HG02678 (cell line): ENCODE results near the gene RSF1.

ENCODE experiments used
- ATAC-seq: cut with Tn5 transposase; IDR thresholded peaks from one replicate; pipeline ENCODE4 v1.9.1; 2021; ENCODE audit warnings: mild to moderate bottlenecking, moderate library complexity; ENCODE audit not compliant: unreplicated experiment

The RSF1 gene

DNA sequence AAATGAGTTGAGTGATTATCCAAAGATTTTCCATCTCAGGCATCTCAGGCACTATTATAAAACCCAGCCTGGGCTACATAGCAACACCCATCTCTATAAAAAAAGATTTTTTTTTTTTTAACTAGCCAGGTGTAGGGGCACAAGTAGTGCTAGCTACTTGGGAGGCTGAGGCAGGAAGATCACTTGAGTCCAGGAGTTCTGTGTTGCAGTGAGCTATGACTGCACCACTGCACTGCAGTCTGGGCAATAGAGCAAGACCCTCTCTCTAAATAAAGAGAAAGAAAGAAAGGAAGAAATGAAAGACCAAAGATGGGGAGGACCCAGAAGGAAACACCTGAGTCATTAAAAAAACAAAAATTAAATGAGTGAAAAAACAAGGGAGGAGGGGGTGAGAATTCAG, 14.1 kb downstream of the RSF1 start:
- ATAC-seq, result no peak

DNA sequence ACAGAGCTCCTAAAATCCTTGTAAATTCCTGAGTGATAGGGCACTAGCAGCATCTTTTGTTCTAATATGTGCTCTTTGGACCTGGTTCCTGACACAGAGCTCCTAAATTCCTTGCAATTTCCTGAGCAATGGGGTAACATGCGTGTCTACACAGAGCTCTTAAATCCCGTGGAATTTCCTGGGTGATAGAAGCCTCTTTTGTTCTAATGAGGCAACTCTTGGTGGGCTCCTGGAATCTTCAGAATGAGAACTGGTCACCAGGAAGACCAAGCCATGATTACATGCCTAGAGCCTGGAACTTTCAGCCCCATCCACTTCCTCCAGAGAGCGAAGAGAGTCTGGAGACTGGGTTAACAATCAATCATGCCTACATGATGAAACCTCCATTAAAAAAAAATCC, 19.0 kb downstream of the RSF1 start:
- ATAC-seq, result no peak

DNA sequence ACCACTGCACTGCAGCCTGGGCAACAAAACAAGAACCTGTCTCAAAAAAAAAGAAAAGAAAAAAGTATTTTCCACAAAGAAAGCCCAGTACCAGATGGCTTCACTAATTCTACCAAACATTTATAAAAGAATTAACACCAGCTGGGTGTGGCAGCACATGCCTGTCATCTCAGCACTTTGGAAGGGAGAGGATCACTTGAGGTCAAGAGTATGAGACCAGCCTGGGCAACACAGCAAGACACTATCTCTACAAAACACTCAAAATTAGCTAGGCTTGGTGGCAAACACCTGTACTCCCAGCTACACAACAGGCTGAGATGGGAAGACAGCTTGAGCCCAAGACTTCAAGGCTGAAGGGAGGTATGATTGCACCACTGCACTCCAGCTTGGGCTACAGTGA, 20.1 kb downstream of the RSF1 start:
- no peak for ATAC-seq

DNA sequence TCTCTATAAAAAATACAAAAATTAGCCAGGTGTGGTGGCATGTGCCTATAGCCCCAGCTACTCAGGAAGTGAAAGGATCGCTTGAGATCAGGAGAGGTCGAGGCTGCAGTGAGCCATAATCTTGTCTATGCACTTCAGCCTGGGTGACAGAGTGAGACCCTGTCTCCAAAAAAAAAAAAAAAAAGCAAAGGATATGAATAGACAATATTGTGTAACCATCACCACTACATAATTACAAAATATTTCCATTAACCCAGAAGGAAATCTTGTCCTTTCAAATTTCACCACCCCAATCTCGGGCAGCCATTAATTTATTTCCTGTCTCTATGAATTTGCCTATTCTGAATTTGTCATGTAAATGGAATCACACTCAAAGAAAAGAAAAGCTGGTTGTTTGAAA, 21.2 kb downstream of the RSF1 start:
- ATAC-seq, result no peak

DNA sequence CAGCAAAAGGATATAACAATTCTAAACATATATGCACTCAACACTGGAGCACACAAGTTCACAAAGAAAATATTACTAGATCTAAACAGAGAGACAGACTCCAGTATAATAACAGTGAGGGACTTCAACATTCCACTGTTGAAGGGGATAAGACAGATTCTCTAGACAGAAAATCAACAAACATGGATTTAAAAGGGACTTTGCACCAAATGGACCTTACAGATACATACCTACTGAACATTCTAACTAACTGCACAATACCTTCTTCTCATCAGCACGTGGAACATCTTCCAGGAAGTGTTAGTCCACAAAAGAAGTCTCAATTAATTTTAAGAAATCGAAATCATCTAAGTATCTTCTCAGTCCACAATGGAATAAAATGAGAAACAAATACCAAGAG, 26.6 kb downstream of the RSF1 start:
- no peak for ATAC-seq

DNA sequence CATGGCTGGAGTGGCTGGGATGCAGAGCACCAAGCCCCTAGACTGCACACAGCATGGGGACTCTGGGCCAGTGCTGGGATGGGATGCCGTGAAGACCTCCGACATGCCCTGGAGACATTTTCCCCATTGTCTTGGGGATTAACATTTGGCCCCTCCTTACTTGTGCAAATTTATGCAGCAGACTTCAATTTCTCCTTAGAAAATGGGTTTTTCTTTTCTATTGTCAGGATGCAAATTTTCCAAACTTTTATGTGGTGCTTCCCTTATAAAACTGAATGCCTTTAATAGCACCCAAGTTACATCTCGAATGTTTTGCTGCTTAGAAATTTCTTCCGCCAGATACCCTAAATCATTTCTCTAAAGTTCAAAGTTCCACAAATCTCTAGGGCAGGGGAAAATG, 29.2 kb downstream of the RSF1 start:
- no peak for ATAC-seq

DNA sequence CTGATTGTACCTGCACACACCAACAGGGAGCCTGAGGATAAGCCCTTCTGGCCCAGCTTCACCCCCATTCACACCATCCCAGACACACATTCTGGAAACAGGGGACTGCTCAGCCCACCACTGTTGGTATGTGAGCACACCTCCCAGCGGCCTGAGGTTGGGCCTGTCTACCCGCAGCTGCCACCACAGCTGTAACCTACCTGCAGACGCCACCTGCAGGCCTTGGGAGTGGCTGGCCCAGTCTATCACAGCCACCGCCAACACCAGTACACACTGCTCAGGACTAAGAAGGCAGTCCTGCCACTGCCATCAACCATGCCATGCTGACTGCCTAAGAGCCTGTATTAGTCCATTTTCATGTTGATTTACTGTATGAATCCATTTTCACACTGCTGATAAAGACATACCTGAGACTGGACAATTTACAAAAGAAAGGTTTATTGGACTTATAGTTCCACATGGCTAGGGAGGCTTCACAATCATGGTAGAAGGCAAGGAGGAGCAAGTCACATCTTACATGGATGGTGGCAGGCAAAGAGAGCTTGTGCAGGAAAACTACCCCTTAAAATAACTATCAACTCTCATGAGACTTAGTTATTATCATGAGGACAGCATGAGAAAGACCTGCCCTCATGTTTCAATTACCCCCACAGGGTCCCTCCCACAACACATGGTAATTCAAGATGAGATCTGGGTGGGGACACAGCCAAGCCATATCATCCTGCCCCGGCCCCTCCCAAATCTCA, 30.6 kb downstream of the RSF1 start:
- ATAC-seq, result no peak

DNA sequence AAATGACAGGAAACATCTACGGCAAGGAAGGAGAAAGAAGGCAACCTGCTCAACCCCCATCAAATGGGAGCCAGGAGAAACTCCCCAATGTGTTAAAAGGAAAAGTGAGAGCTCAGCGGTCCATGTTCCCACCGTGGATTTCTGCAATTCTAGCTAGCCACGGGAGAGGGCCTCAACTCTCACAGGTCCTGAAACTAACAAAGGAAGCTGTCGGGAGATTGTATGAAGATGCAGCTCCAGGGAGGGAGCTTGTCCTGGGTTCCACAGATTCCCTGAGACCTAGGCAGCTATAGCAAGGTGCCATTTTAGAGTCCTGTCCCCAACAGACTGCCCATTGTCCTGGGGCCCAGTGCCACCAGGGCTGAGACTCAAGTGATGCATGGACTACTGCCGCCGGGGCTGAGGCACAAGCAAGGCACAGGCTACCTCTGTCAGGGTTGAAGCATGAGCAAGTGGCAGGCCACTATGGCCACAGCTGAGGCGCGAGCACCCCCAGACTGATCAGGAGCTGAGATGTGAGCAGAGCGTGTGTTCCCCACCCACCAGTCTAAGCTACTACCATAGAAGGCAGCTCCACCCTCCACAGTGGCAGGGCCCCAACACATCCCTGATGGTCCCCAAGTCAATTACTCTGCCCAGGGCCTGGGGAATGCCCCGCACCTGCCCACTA, 31.3 kb downstream of the RSF1 start:
- no peak for ATAC-seq

DNA sequence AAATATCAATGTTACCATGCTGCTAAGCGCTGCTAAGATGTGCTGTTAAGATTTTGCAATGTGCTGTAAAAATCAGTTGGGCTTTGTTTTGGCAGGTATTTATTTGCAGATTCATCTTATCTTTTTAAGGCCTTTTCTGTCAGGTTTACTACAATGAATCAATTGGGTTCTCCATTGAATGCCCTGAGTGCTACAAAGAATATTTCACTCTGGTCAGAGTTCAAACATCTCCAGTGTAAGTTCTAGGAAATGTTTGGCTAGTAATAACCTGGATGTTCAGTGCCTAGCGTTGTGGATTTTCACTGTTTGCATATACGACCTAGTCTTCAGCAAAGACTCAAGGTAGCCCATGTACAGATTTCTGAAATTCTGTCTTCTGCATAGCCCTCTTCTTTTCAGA, 36.0 kb downstream of the RSF1 start:
- ATAC-seq, result no peak

DNA sequence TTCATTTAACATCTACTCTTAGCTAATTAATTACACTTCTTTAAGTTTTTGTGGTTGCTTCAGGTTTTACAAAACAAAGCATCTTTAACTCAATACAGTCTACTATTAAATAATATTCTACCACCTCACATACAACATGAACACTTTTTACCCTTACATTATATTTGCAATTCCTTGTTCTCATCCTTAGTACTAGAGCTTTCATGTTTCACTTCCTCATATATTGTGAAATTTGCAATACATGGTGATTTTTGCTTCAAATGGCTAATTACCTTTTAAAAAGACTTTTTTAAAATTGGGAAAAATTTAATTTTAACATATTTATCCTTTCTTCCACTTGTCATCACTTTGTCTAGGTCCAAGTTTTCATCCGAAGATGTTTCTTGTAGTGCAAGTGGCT, 37.5 kb downstream of the RSF1 start:
- ATAC-seq, result no peak

DNA sequence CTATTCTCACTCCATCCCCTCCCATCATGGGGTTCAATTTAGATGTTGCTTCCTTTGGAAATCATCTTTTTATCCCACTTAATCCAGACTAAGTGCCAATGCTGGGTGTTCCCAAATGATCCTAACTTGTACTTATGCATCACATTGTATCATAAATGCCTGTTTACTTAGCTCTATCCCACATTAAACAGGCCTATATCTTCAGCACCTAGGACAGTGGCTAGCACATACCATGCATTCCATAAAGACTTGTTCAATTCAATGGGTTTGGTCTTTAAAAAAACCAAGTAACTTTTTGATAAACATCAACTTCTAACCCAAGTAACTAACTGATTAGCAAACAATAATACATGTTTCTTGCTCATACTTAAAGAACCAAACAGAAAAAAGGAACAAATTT, 40.6 kb downstream of the RSF1 start:
- no peak for ATAC-seq

DNA sequence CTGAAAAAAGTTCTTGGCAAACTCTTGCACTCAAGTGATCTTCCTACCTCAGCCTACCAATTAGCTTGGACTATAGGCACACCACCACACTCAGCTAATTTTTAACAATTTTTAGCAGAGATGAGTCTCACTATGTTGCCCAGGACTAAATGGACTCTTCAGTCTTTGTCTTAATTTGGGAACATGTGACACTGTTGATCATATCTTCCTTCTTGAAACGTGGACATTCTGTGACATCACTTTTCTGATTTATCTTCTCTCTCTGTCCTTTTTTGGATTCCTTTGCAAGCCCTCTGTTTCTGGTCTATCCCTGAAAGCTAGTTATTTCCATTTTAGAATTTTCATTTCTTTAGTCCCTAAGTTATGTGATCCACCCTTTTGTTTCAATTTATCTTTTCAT, 42.0 kb downstream of the RSF1 start:
- no peak for ATAC-seq

DNA sequence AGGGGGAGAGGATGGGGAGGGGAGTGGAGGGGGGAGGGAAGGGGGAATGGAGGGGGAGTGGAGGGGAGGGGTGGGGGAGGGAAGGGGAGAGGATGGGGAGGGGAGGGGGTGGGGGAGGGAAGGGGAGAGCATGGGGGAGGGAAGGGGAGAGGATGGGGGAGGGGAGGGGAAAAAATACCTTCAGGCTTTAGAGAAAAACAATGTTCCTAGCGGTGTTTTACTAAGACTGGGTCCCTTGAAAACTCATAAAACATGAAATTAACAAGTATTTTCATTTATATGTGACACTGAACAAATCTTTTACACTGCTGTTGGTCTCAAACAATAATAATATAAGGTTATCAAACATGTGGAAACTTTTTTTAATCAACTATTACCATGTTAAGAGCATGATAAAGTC, 42.4 kb downstream of the RSF1 start:
- ATAC-seq, result no peak

DNA sequence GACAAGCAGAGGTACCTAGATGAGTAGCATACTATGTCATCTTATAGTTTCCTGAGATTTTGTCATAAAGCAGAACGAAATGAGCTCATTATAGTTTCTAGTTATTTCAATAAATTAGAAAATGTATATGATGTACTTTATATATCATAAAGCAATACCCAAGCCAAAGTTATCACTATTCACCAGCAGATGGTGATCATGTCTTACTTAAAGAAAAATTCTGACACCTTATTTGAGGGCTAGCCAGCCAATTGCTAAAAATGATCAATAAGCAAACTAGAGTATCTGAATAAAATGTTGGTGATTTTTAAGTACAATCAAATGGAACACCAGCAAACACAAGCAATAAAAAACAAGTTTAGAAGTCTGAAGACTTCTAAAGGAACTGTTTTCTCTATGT, 44.1 kb downstream of the RSF1 start:
- no peak for ATAC-seq

DNA sequence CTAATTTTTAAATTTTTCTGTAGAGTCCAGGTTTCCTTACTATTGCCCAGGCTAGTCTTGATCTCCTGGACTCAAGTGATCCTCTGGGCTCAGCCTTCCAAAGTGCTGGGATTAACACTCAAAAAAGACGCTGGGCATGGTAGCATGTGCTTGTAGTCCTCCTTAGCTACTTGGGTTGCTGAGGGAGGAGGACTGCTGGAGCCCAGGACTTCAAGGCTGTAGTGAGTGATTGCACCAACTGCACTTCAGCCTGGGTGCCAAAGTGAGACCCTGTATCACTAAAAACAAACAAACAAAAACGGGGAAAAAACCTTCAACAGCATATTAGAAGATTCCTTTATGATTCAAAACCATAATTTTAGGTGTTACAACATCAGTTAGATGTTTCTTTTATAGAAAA, 44.6 kb downstream of the RSF1 start:
- no peak for ATAC-seq

DNA sequence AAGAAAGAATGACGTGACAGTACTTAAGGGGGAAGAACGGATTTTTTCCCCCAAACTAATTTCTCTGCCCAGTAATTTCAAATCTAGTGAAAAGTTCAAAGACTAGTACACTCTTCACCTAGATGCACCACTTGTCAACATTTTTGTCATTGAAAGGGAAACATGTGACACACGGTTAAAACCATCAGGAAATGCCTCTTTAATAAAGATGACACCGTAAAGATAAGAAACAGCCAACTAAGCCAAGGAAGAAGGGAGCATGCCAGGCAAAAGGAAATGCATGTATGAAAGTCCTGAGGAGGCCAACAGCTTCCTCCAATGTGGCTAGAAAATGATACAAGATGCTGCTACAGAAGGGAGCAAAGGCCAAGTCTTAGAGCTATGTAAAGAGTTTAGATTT, 49.4 kb downstream of the RSF1 start:
- ATAC-seq, result no peak

DNA sequence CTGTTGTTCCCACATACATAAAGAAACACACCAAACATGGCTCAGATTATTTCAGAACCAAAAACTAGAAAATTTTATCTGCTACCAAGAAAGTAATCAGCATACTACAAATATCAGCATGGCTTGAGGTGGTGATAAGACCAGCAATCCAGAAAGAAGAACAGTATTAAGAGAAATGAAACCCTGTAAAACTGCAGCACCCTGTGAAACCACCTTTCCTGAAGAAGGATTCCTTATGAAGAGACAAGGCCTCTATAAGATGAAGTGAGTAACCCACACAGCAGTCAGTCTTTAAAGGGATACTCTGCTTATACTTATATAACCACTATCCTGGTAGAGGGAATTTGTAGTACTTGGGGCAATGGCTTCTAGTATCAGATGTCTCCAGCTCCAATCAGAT, 49.9 kb downstream of the RSF1 start:
- no peak for ATAC-seq

DNA sequence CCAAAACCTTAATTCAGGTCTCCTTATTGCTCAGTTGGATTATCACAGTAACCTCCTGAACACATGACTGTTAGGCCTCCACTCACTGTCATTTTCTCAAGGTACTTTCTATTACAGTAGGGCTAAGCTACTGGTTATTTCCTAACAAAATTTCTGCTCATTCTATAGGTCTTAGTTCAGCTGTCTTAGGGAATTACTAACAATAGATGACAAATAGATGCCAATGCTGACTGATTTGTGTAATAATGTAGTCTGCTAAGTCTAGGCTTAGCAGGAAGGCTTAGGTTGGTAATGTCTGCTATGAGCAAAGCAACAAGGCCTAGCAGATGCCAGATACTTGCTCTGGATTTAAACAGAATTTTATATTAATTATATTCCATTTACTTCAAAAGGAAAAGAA, 58.1 kb downstream of the RSF1 start:
- no peak for ATAC-seq

DNA sequence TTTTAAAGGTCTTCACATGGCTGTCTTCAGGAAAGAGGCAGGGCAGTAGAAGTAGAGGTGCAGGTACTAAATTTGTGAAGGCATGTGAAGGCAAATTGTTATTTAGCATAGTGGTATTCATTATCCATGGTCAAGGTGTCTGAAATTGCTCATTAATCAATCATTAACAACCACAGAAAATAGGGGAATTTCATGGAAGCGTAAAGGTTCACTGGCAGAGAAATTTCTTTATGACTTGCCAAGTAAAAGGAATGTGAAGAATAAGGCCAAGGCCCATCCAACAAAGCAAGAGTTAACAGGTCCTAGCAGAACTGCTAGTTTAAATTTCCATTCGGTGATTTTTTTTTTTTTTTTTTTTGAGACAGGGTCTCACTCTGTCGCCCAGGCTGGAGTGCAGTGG, 59.0 kb downstream of the RSF1 start:
- no peak for ATAC-seq

DNA sequence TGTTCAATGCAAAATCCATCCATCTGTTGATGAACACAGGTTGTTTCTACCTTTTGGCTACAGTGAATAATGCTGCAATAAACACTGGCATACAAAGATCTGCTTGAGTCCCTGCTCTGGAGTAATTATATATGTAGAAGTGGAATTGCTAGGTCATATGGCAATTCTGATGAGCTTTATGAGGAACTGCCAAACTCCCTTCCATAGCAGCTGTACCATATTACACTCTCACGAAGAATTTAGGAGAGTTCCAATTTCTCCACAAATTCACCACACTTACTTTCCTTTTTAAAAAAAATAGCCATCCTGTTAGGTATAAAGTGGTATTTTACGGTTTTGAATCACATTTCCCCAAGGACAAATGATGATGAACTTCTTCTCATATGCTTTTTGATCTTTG, 62.2 kb downstream of the RSF1 start:
- ATAC-seq, result no peak

DNA sequence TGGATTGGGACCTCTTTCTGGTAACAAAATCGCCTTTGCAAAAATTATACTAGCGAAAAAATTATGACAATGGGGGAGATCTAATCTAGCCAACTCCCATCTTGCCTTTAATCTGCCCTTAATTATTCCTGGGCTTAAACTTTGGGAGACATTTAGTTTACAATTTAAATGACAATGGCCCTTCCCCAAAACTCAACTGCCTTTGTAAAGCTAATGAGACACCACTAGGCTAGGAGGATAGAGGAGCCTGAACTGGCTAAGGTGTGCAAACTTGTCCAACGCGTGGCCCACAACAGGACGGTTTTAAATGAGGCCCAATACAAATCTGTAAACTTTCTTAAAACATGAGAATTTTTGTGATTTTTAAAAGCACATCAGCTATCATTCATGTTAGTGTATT, 67.3 kb downstream of the RSF1 start:
- ATAC-seq, result no peak

DNA sequence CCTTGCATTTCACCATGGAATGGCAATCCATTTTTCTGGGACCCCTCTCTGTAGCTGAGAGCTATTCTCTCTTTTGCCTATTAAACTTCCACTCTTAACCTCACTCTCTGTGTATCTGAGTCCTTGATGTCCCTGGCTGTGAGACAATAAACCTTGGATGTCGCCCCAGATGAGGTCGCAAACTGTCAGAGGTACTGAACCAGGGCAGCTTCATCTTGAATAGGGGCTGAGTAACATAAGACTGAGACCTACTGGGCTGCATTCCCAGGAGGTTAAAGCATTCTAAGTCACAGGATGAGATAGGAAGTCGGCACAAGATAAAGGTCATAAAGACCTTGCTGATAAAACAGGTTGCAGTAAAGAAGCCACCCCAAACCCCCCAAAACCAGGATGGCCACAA, 68.0 kb downstream of the RSF1 start:
- no peak for ATAC-seq
